PFSK-1 (cell line): ENCODE data around the gene TMEM30A.

Source experiments
- FOXP2 ChIP-seq: optimal IDR thresholded peaks from 2 replicates; pipeline ENCODE3; 2011; ENCODE audit warnings: borderline replicate concordance, control low read depth, inconsistent platforms; ENCODE audit not compliant: insufficient read depth; ENCODE audit errors: extremely low read length, extremely low read depth
- POLR2AphosphoS5 ChIP-seq: IDR thresholded peaks from 2 replicates; pipeline ENCODE4 v1.6.1; 2012; ENCODE audit warnings: low read depth, mild to moderate bottlenecking, control low read depth, low read length, moderate library complexity
- REST ChIP-seq, 2 experiments: IDR thresholded peaks; 2 replicates each; pipeline versions ENCODE4 v1.6.1 to v1.8.0; 2011 to 2012; ENCODE audit warnings: low read depth in 2 of 2, low read length in 2 of 2, control low read depth in 1 of 2, inconsistent platforms in 1 of 2, mild to moderate bottlenecking in 1 of 2, moderate library complexity in 1 of 2; ENCODE audit not compliant: insufficient read depth in 1 of 2
- SIN3A ChIP-seq: IDR thresholded peaks from 2 replicates; pipeline ENCODE4 v1.6.1; 2012; ENCODE audit warnings: mild to moderate bottlenecking, low read length, moderate library complexity, borderline replicate concordance; ENCODE audit not compliant: insufficient read depth
- TAF1 ChIP-seq: IDR thresholded peaks from 2 replicates; pipeline ENCODE4 v1.6.1; 2012; ENCODE audit warnings: low read length, control low read depth, borderline replicate concordance; ENCODE audit not compliant: insufficient read depth

GRCh38 chr6:75236630-75237029, 48.0 kb downstream of the TMEM30A start:
- TF ChIP-seq SIN3A (no peak), TAF1 (no peak), POLR2AphosphoS5 (no peak), REST (IDR thresholded peaks at IDR 0.05; ENCODE audit: insufficient read depth in 1 of 2, low read depth in 2 of 2, low read length in 2 of 2) (no peak), FOXP2 (no peak)
